ENCODE measurements around the gene TIGAR. TPM values are rescaled to one million over a fixed set of nuclear protein-coding genes. Genes with fewer than 3 reads are reported as not detected.

TIGAR gene
- total and polyA plus RNA-seq, 2 of the 8 experiments (the other 6 are each of a cell fraction or from before 2014, with no cell fraction given), result 3.8 to 26.4 TPM

- FAIRE-seq (no peak), DNase-seq (ENCODE audit: low read depth in 1 of 2, low spot score in 2 of 2) (peak in 1 of 2 experiments; percentile 62)
- Histone ChIP-seq H3K14ac (ENCODE audit: insufficient read length) (peak overlapping the region; percentile 87), H3K79me1 (ENCODE audit: low read depth, low read length) (peaks cover 5% of the 10 kb centered on the region; the same call in 1 of the 2 replicates), H3K27ac (ENCODE audit: low read depth, low read length) (peak overlapping the region; percentile 74; the same call in 1 of the 2 replicates), H3K56ac (replicated peaks; ENCODE audit: insufficient read length, low read depth, low read length) (no peak overlapping the region), H2AK5ac (ENCODE audit: low read depth, low read length) (no peak overlapping the region), H4K20me1 (replicated peaks in 1 of 2; ENCODE audit: control insufficient read depth in 1 of 2, insufficient read depth in 2 of 2, low read length in 2 of 2) (peaks cover 7 to 19% of the 10 kb centered on the region in 2 experiments), H2BK120ac (replicated peaks; ENCODE audit: low read depth, low read length) (no peak overlapping the region), H4K8ac (ENCODE audit: extremely low read depth, insufficient read depth, low read length) (peak overlapping the region; percentile 69), H2BK5ac (ENCODE audit: low read depth, low read length) (peak overlapping the region; percentile 98), H3K9ac (replicated peaks in 1 of 4; ENCODE audit: extremely low read depth in 1 of 4, low read depth in 3 of 4, low read length in 3 of 4) (peak overlapping the region; percentile 80 to 86 (median 82)), H2BK15ac (ENCODE audit: low read length) (peak overlapping the region; percentile 72; the same call in 1 of the 2 replicates), H3K4me1 (replicated peaks in 1 of 4; ENCODE audit: control insufficient read depth in 3 of 4, insufficient read depth in 4 of 4, low read length in 3 of 4) (peaks cover 9 to 29% (median 14%) of the 10 kb centered on the region in 4 experiments), H3K18ac (ENCODE audit: extremely low read depth, low read length) (peak overlapping the region; percentile 91), H3K23me2 (ENCODE audit: low read depth, low read length) (peaks cover 34% of the 10 kb centered on the region), H3K4me3 (ENCODE audit: extremely low read depth in 1 of 4, insufficient read depth in 2 of 4, low read depth in 3 of 4, low read length in 4 of 4) (peak overlapping the region; percentile 90 to 97 (median 96)), H3K4ac (replicated peaks; ENCODE audit: insufficient read length, low read depth, low read length) (peak overlapping the region; percentile 55), H3K79me2 (ENCODE audit: control insufficient read depth in 1 of 2, insufficient read depth in 2 of 2, low read length in 2 of 2) (peaks cover 7 to 57% of the 10 kb centered on the region in 2 experiments; a peak in 3 of 4 replicates), H3K23ac (ENCODE audit: insufficient read length) (no peak overlapping the region), H3K36me3 (ENCODE audit: control insufficient read depth in 2 of 4, insufficient read depth in 4 of 4, low read length in 3 of 4) (peaks cover 16 to 35% (median 26%) of the 10 kb centered on the region in 4 experiments), H2BK20ac (ENCODE audit: low read length) (0 out of 2 replicates have a peak overlapping the region, but pooled peaks have one; percentile 13), H4K91ac (replicated peaks; ENCODE audit: insufficient read length, low read length) (no peak overlapping the region), H3K4me2 (ENCODE audit: insufficient read depth in 1 of 2, low read depth in 2 of 2, low read length in 2 of 2) (peak overlapping the region; percentile 93 to 99), H2BK12ac (ENCODE audit: low read depth, low read length) (peak overlapping the region; percentile 60), H2AFZ (ENCODE audit: low read length) (no peak overlapping the region), H3K27me3 (replicated peaks in 1 of 4; ENCODE audit: control insufficient read depth in 3 of 4, extremely low read depth in 1 of 4, insufficient read depth in 3 of 4, low read length in 3 of 4) (peaks cover 2 to 26% (median 19%) of the 10 kb centered on the region in 4 experiments; a peak in 6 of 7 replicates), H3K9me3 (ENCODE audit: insufficient read depth in 2 of 2, low read depth in 1 of 2, low read length in 1 of 2) (no peaks in the 10 kb centered on the region), H4K5ac (ENCODE audit: insufficient read length, low read depth, low read length) (no peak overlapping the region)
- CTCF ChIA-PET (ENCODE audit: partially characterized antibody), result interaction anchor here (1.6 to 6.7 kb wide), 7 partner anchors 46 to 389 kb away, joined by 6 to 52 read pairs (median 34); no protein-coding TSS in a partner anchor
- WGBS, 2 experiments (ENCODE audit: extremely low coverage in 1 of 2, insufficient coverage in 1 of 2, insufficient read length in 1 of 2, insufficient replicate concordance in 2 of 2, low coverage in 1 of 2, low lambda C conversion rate in 2 of 2, missing lambda C conversion rate in 1 of 2), result 1% methylated on average over 32 of the region's 42 CpGs; no CpG with 5 or more reads in 1 of the 2 experiments
- POLR2A ChIA-PET (ENCODE audit: partially characterized antibody), result interaction anchor here (0.7 to 29.3 kb wide), 21 partner anchors 8 to 388 kb away, joined by 3 to 531 read pairs (median 5); partner anchors contain the start of gene TIGAR
- no peak for TF ChIP-seq E2F6 (IDR thresholded peaks at IDR 0.05)
- no peak for TF ChIP-seq RAD21 (IDR thresholded peaks at IDR 0.05 in 1 of 2, conservative IDR thresholded peaks at IDR 0.05 in 1 of 2; ENCODE audit: low read depth in 2 of 2, low read length in 2 of 2)
- TF ChIP-seq RFX5 (IDR thresholded peaks at IDR 0.05; ENCODE audit: borderline replicate concordance, low read depth, low read length), result no peak
- no peak for TF ChIP-seq EZH2 (IDR thresholded peaks at IDR 0.05; ENCODE audit: low read depth, low read length, severe bottlenecking)
- no peak for TF ChIP-seq NRF1 (IDR thresholded peaks at IDR 0.05; ENCODE audit: low read depth, low read length)
- TF ChIP-seq TBP (IDR thresholded peaks at IDR 0.05; ENCODE audit: low read depth, low read length), result no peak
- no peak for TF ChIP-seq NANOG (IDR thresholded peaks at IDR 0.05; ENCODE audit: insufficient read depth, low read depth, low read length, poor library complexity, severe bottlenecking)
- TF ChIP-seq HDAC2 (IDR thresholded peaks at IDR 0.05; ENCODE audit: borderline replicate concordance in 1 of 2, low read depth in 2 of 2, low read length in 2 of 2), result 0 out of 4 replicates have a peak, but pooled peaks of 1 of the 2 experiments have one; percentile 22
- TF ChIP-seq SP1 (IDR thresholded peaks at IDR 0.05; ENCODE audit: low read depth, low read length), result no peak
- 0 out of 2 replicates have a peak, but pooled peaks have one; percentile 9 for TF ChIP-seq TAF1 (IDR thresholded peaks at IDR 0.05; ENCODE audit: low read depth, low read length)
Observed at GRCh38 chr12:4274396-4275015, 46.5 kb upstream of the TIGAR start.
